ENCODE measurements around the gene NAT9. TPM values are rescaled to one million over a fixed set of nuclear protein-coding genes. Genes with fewer than 3 reads are reported as not detected.

NAT9 gene
- total RNA-seq, 1 experiment from 2014 or later, result 63.5 TPM

GRCh38 chr17:74734256-74734655 lies 41.9 kb downstream of the NAT9 start:
- Histone ChIP-seq H3K9ac (ENCODE audit: extremely low read depth, insufficient read length, low read length) (no peak overlapping the region), H3K79me1 (ENCODE audit: insufficient read depth, low read depth, low read length, poor library complexity, severe bottlenecking) (no peaks in the 10 kb centered on the region), H3K4me2 (ENCODE audit: insufficient read depth, insufficient read length, low read length) (no peak overlapping the region), H3K56ac (ENCODE audit: insufficient read length, low read depth, low read length) (no peak overlapping the region), H3K27me3 (ENCODE audit: insufficient read depth, low read length) (no peaks in the 10 kb centered on the region; the same call in 1 of the 2 replicates), H2AFZ (ENCODE audit: low read length) (no peak overlapping the region), H2BK12ac (ENCODE audit: insufficient read length, low read depth, low read length) (no peak overlapping the region), H3K4me1 (ENCODE audit: insufficient read depth, low read length) (no peaks in the 10 kb centered on the region), H4K20me1 (ENCODE audit: control insufficient read depth, insufficient read depth, insufficient read length) (no peaks in the 10 kb centered on the region), H3K27ac (ENCODE audit: insufficient read length, low read depth, low read length) (no peak overlapping the region), H4K91ac (ENCODE audit: insufficient read length, low read depth, low read length) (no peak overlapping the region), H3K23me2 (ENCODE audit: insufficient read length, low read depth, low read length, poor library complexity, severe bottlenecking) (peaks cover 9% of the 10 kb centered on the region), H2AK5ac (ENCODE audit: insufficient read length, low read length) (no peak overlapping the region), H3K23ac (ENCODE audit: insufficient read length, low read depth, low read length) (no peak overlapping the region), H3K14ac (ENCODE audit: insufficient read depth, low read length) (no peak overlapping the region), H3K9me3 (ENCODE audit: control insufficient read depth, low read depth, low read length) (no peaks in the 10 kb centered on the region), H3K79me2 (ENCODE audit: insufficient read depth, low read length) (no peaks in the 10 kb centered on the region), H2BK120ac (ENCODE audit: low read depth, low read length, poor library complexity, severe bottlenecking) (no peak overlapping the region), H4K8ac (replicated peaks; ENCODE audit: insufficient read length, low read depth, low read length) (no peak overlapping the region), H3K4ac (ENCODE audit: low read depth, low read length) (no peak overlapping the region), H2BK20ac (ENCODE audit: low read depth, low read length, poor library complexity, severe bottlenecking) (no peak overlapping the region), H3K18ac (ENCODE audit: insufficient read length, low read depth, low read length) (no peak overlapping the region), H3T11ph (ENCODE audit: low read length) (no peak overlapping the region), H2BK5ac (ENCODE audit: insufficient read length, low read length) (no peak overlapping the region), H4K5ac (ENCODE audit: insufficient read length, low read depth, low read length) (no peak overlapping the region), H2BK15ac (ENCODE audit: low read depth, low read length) (no peak overlapping the region)
- no peaks in the 10 kb centered on the region; a peak in 1 of 7 replicates for H3K36me3 Mint-ChIP-seq (ENCODE audit: insufficient read depth in 1 of 3, low read depth in 3 of 3)
- no peak overlapping the region for H3K27ac Mint-ChIP-seq
- no peak for TF ChIP-seq CTCF (conservative IDR thresholded peaks at IDR 0.05)
- H3K4me1 Mint-ChIP-seq, result peaks cover 16 to 21% of the 10 kb centered on the region in 2 experiments
- no peak for DNase-seq
- H3K27me3 Mint-ChIP-seq (ENCODE audit: low read depth), result peaks cover 22% of the 10 kb centered on the region
- no peak overlapping the region for H3K4me3 Mint-ChIP-seq
- no CpG with 5 or more reads among the region's 3 CpGs for WGBS (ENCODE audit: extremely low coverage, insufficient read length, low lambda C conversion rate)
- no peaks in the 10 kb centered on the region; a peak in 1 of 5 replicates for H3K9me3 Mint-ChIP-seq
